Body of pancreas (tissue), 4 donors: ENCODE results near the gene SCGB1C2. TPM values are rescaled to one million over a fixed set of nuclear protein-coding genes. Genes with fewer than 3 reads are reported as not detected.

Experiments
- ATAC-seq: fragments of 150-250 bp; one replicate; pipeline ENCODE4 v1.9.1; 2016
- DNase-seq, 4 donors: peaks; one replicate each; pipeline ENCODE4 v3.0.0-alpha.2; 2019
- H3K27ac ChIP-seq, 4 donors: fragments of 200-600 bp; sonication (generic); 1 replicate in 3 of 4; 2 replicates in 1 of 4; pipeline versions ENCODE4 v1.5.1 to v1.6.1; 2016 to 2019; ENCODE audit warnings: mild to moderate bottlenecking in 1 of 4, mixed read lengths in 1 of 4, moderate library complexity in 1 of 4
- H3K27me3 ChIP-seq, 2 donors: fragments of 200-600 bp; sonication (generic); one replicate each; pipeline ENCODE4 v1.6.0; 2016; ENCODE audit warnings: mild to moderate bottlenecking in 1 of 2
- H3K36me3 ChIP-seq, 2 donors: fragments of 200-600 bp; sonication (generic); replicated peaks in 1 of 2; 2 replicates each; pipeline ENCODE4 v1.5.1; 2016; ENCODE audit warnings: low read depth in 2 of 2; ENCODE audit not compliant: insufficient read depth in 1 of 2
- H3K4me1 ChIP-seq: fragments of 200-600 bp; sonication (generic); one replicate; pipeline ENCODE4 v1.6.0; 2016
- H3K4me3 ChIP-seq, 2 donors: fragments of 200-600 bp; sonication (generic); 1 replicate in 1 of 2; 2 replicates in 1 of 2; pipeline ENCODE4 v1.5.1; 2016 to 2019
- H3K9me3 ChIP-seq, 3 donors: fragments of 200-600 bp; sonication (generic); 1 replicate in 2 of 3; 2 replicates in 1 of 3; pipeline ENCODE4 v1.5.1; 2016
- CTCF ChIP-seq, 7 experiments: fragments of 450-650 bp in 4 of 7; fragments of 200-600 bp in 3 of 7; sonication (generic) in 3 of 7; IDR thresholded peaks; one replicate each; pipeline ENCODE4 v1.5.1; 2016 to 2019; ENCODE audit warnings: antibody characterized with exemption in 7 of 7
- POLR2A ChIP-seq, 3 donors: fragments of 450-650 bp; IDR thresholded peaks; one replicate each; pipeline ENCODE4 v1.6.1; 2016; ENCODE audit warnings: antibody characterized with exemption in 3 of 3, mild to moderate bottlenecking in 2 of 3
- WGBS, 2 donors: methylation state at CpG; one replicate each; pipeline ENCODE4 v1.1.5; 2017; 5-methylcytosine and 5-hydroxymethylcytosine counted together
- intact Hi-C: fragments of 100-400 bp; cut with DNase I; formaldehyde crosslinking; loops from one replicate; pipeline ENCODE4 v1.15.1; 2023
- total RNA-seq, 2 donors: library from RNA; depleted of rRNA; stranded (reverse); fragments of >200 nt; gene quantifications; one replicate each; pipeline ENCODE4 v1.1.0, GENCODE V29; 2016

SCGB1C2 gene
- total RNA-seq, 2 donors from 2014 or later: not detected

- H3K4me1 ChIP-seq: no peaks in the 10 kb centered on the region
- no peak overlapping the region for H3K27ac ChIP-seq
- no peak overlapping the region for H3K4me3 ChIP-seq
- WGBS, 2 donors: 95 to 96% methylated on average over 15 of the region's 15 CpGs
- H3K27me3 ChIP-seq: no peaks in the 10 kb centered on the region
- intact Hi-C loops: no loop called here
- peaks cover 0 to 2% of the 10 kb centered on the region in 2 donors for H3K36me3 ChIP-seq
- ATAC-seq (no peak), DNase-seq (no peak)
- H3K9me3 ChIP-seq: no peaks in the 10 kb centered on the region
- no peak for TF ChIP-seq POLR2A (IDR thresholded peaks at IDR 0.05)
- TF ChIP-seq CTCF (IDR thresholded peaks at IDR 0.05): no peak
Observed at GRCh38 chr17:159609-160008, 22.2 kb downstream of the SCGB1C2 start.

- Histone ChIP-seq H3K9me3 (no peaks in the 10 kb centered on the region), H3K27ac (no peak overlapping the region), H3K4me3 (no peak overlapping the region), H3K36me3 (peaks cover 0 to 2% of the 10 kb centered on the region in 2 donors), H3K27me3 (no peaks in the 10 kb centered on the region), H3K4me1 (no peaks in the 10 kb centered on the region)
- no peak for ATAC-seq
- intact Hi-C loops: no loop called here
- DNase-seq: no peak
- 91 to 97% methylated on average over 9 to 11 of the region's 13 CpGs for WGBS, 2 donors
- TF ChIP-seq CTCF (IDR thresholded peaks at IDR 0.05): no peak
- no peak for TF ChIP-seq POLR2A (IDR thresholded peaks at IDR 0.05)
Observed at GRCh38 chr17:160336-160735, 23.0 kb downstream of the SCGB1C2 start.

GRCh38 chr17:161481-161880 is 24.1 kb downstream of the SCGB1C2 start:
- H3K36me3 ChIP-seq: peaks cover 0 to 2% of the 10 kb centered on the region in 2 donors
- no peak overlapping the region for H3K27ac ChIP-seq
- ATAC-seq (no peak), DNase-seq (no peak)
- no peaks in the 10 kb centered on the region for H3K27me3 ChIP-seq
- H3K4me3 ChIP-seq: no peak overlapping the region
- no peaks in the 10 kb centered on the region for H3K9me3 ChIP-seq
- TF ChIP-seq CTCF (IDR thresholded peaks at IDR 0.05) (no peak), POLR2A (IDR thresholded peaks at IDR 0.05) (no peak)
- intact Hi-C loops: no loop called here
- no peaks in the 10 kb centered on the region for H3K4me1 ChIP-seq
- 89% methylated on average over 10 of the region's 10 CpGs; no CpG with 5 or more reads in 1 of the 2 donors for WGBS, 2 donors

GRCh38 chr17:162689-163088 is 25.3 kb downstream of the SCGB1C2 start:
- intact Hi-C loops: no loop called here
- no peak for ATAC-seq

More at GRCh38 chr17:162689-163088, 25.3 kb downstream of the SCGB1C2 start:
- Histone ChIP-seq H3K4me3 (no peak overlapping the region), H3K4me1 (no peaks in the 10 kb centered on the region), H3K36me3 (peaks cover 0 to 2% of the 10 kb centered on the region in 2 donors), H3K27ac (no peak overlapping the region), H3K9me3 (no peaks in the 10 kb centered on the region), H3K27me3 (no peaks in the 10 kb centered on the region)
- WGBS, 2 donors: 89 to 94% methylated on average over 8 to 11 of the region's 11 CpGs
- TF ChIP-seq CTCF (IDR thresholded peaks at IDR 0.05) (no peak), POLR2A (IDR thresholded peaks at IDR 0.05) (no peak)
- no peak for DNase-seq
